Right renal pelvis (tissue), 4 donors: ENCODE data around the gene TRPM3. TPM values are rescaled to one million over a fixed set of nuclear protein-coding genes. Genes with fewer than 3 reads are reported as not detected.

Experiments
- DNase-seq, 4 donors: peaks; one replicate each; pipeline ENCODE4 v3.0.0-alpha.2; 2013; ENCODE audit warnings: low read depth in 4 of 4, low spot score in 3 of 4, missing footprints in 1 of 4
- polyA plus RNA-seq, 4 donors: library from polyadenylated mRNA; unstranded; fragments of 120-200 nt; gene quantifications; one replicate each; pipeline ENCODE4 v1.2.1, GENCODE V29; 2013; ENCODE audit not compliant: insufficient read length in 4 of 4

The TRPM3 gene
- polyA plus RNA-seq, 4 donors, result 12.9 to 16.4 (median 14.1) TPM

GRCh38 chr9:70951749-70952727 lies 169.4 kb downstream of the TRPM3 start:
- no peak for DNase-seq

GRCh38 chr9:70950270-70950669 lies 171.2 kb downstream of the TRPM3 start:
- DNase-seq, result no peak

GRCh38 chr9:70949239-70949638 lies 172.2 kb downstream of the TRPM3 start:
- DNase-seq, result no peak

GRCh38 chr9:70948744-70949143 lies 172.7 kb downstream of the TRPM3 start:
- DNase-seq, result no peak

GRCh38 chr9:70947511-70947910 lies 173.9 kb downstream of the TRPM3 start:
- DNase-seq, result no peak

GRCh38 chr9:70947086-70947485 lies 174.3 kb downstream of the TRPM3 start:
- no peak for DNase-seq

GRCh38 chr9:70945301-70945700 lies 176.1 kb downstream of the TRPM3 start:
- DNase-seq, result no peak

- DNase-seq, result no peak
Observed at GRCh38 chr9:70941191-70941590, 180.2 kb downstream of the TRPM3 start.

- no peak for DNase-seq
Observed at GRCh38 chr9:70940605-70941004, 180.8 kb downstream of the TRPM3 start.

GRCh38 chr9:70936536-70936935 lies 184.9 kb downstream of the TRPM3 start:
- no peak for DNase-seq

- no peak for DNase-seq
Observed at GRCh38 chr9:70935856-70936255, 185.6 kb downstream of the TRPM3 start.

GRCh38 chr9:70934642-70935041 lies 186.8 kb downstream of the TRPM3 start:
- DNase-seq, result no peak

- no peak for DNase-seq
Observed at GRCh38 chr9:70933321-70933720, 188.1 kb downstream of the TRPM3 start.

GRCh38 chr9:70932097-70932496 lies 189.3 kb downstream of the TRPM3 start:
- no peak for DNase-seq

GRCh38 chr9:70927530-70927929 lies 193.9 kb downstream of the TRPM3 start:
- no peak for DNase-seq

GRCh38 chr9:70924895-70925547 lies 196.4 kb downstream of the TRPM3 start:
- peak in 2 of 4 donors; percentile 38 to 52 for DNase-seq

- peak in 1 of 4 donors; percentile 24 for DNase-seq
Observed at GRCh38 chr9:70924380-70924779, 197.0 kb downstream of the TRPM3 start.

GRCh38 chr9:70923961-70924360 lies 197.5 kb downstream of the TRPM3 start:
- no peak for DNase-seq

GRCh38 chr9:70921136-70921535 lies 200.3 kb downstream of the TRPM3 start:
- DNase-seq, result no peak

- DNase-seq, result no peak
Observed at GRCh38 chr9:70917277-70917676, 204.1 kb downstream of the TRPM3 start.

GRCh38 chr9:70911791-70912190 lies 209.6 kb downstream of the TRPM3 start:
- no peak for DNase-seq

- DNase-seq, result no peak
Observed at GRCh38 chr9:70910598-70910997, 210.8 kb downstream of the TRPM3 start.
